ENCODE measurements around the gene ESRP2.

The ESRP2 gene

DNA sequence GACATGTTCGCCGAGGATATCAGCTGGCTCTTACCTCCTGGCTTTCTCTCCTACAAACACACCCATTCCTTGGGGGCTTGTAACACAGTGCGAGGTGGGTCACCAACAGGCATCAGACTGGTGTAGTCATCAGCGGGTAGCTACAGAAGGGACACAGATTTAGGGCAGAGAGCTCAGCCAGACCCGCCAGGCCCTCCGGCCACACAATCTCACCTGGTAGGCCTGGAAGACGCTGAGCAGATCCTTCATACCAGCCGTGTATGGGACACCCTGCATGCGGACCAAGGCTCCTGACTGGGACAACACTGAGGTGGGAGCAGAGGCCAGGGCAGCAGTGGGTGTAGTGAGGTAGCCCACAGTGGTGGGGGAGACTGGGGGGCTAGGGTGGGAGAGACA is 5.8 kb downstream of the ESRP2 start:
- Histone ChIP-seq H3K9me3 (ENCODE audit: control insufficient read depth, low read length) (no peaks in the 10 kb centered on the region), H3K4me2 (ENCODE audit: low read length) (no peak overlapping the region), H3K4me1 (peaks cover 24% of the 10 kb centered on the region), H3K27me3 (ENCODE audit: control insufficient read depth, insufficient read depth, low read length) (no peaks in the 10 kb centered on the region), H3K79me2 (peaks cover 3% of the 10 kb centered on the region), H3K36me3 (ENCODE audit: control insufficient read depth, insufficient read depth, low read length) (no peaks in the 10 kb centered on the region), H3K4me3 (ENCODE audit: low read depth, low read length) (no peak overlapping the region), H3K9ac (no peak overlapping the region), H2AFZ (no peak overlapping the region), H3K27ac (no peak overlapping the region)
- TF ChIP-seq, protein P1, sequence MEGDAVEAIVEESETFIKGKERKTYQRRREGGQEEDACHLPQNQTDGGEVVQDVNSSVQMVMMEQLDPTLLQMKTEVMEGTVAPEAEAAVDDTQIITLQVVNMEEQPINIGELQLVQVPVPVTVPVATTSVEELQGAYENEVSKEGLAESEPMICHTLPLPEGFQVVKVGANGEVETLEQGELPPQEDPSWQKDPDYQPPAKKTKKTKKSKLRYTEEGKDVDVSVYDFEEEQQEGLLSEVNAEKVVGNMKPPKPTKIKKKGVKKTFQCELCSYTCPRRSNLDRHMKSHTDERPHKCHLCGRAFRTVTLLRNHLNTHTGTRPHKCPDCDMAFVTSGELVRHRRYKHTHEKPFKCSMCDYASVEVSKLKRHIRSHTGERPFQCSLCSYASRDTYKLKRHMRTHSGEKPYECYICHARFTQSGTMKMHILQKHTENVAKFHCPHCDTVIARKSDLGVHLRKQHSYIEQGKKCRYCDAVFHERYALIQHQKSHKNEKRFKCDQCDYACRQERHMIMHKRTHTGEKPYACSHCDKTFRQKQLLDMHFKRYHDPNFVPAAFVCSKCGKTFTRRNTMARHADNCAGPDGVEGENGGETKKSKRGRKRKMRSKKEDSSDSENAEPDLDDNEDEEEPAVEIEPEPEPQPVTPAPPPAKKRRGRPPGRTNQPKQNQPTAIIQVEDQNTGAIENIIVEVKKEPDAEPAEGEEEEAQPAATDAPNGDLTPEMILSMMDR (IDR thresholded peaks at IDR 0.05): no peak

DNA sequence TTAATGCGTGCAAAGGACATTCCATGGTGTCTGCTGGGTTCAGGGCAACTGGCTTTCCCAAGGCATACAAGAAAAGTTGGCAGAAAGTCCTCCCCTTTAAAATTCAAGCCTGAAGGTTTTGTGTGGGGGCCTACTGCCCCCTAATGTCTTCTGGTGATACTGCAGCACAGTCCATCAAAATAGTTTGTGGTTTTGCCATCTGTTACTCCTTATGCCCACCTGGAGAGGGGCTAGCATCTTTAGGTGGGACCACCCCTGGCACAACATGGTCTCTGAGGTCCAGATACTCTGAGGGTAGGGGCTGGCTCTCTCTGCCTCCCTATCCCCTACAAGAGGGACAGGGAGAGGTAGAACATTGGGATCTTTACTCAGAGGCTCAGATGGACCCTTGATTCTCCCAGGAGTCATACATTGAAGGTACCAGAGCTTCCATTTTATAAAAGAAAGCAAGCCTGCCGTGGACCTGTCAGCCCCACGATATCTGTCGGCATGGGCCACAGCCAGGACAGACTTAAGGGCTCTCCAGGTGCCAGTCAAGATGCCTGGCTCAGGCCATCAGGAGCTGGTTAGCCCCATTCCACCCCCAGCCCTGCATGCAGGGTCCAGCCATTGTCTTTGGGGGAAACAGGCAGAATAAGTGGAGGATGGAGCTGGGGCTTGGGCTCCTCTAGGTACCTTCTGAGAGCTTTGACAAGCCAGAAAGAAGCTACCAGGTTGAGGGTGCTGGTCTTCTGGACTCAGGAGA is 6.3 kb downstream of the ESRP2 start:
- Histone ChIP-seq H3K27me3 (ENCODE audit: control insufficient read depth, insufficient read depth, low read length) (no peaks in the 10 kb centered on the region), H2AFZ (no peak overlapping the region), H3K4me1 (peaks cover 21% of the 10 kb centered on the region), H3K9me3 (ENCODE audit: control insufficient read depth, low read length) (no peaks in the 10 kb centered on the region), H3K79me2 (peaks cover 3% of the 10 kb centered on the region), H3K9ac (no peak overlapping the region), H3K36me3 (ENCODE audit: control insufficient read depth, insufficient read depth, low read length) (no peaks in the 10 kb centered on the region), H3K4me3 (ENCODE audit: low read depth, low read length) (no peak overlapping the region), H3K27ac (no peak overlapping the region), H3K4me2 (ENCODE audit: low read length) (peak overlapping the region; percentile 19)
- TF ChIP-seq, protein P1 (IDR thresholded peaks at IDR 0.05): peak; percentile 91

DNA sequence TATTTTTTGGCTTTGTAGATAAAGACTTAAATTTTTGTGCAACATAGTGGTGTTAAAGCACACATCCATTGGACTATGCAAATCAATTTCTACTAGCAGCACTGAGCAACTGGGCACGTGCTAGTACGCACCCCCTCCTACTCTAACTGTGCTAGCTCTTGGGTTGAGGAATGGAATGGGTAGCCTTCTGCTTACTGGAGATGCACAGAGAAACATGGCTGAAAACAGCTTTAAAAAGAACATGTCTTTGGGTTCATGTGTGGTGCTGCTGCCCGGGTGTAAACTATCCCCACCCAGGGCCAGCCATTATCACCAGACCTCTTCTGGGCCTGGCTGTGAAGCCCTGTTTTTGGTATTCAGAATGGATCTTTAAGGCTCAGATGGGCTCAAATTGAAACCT is 7.3 kb downstream of the ESRP2 start:
- peak overlapping the region; percentile 19 for H3K4me2 ChIP-seq (ENCODE audit: low read length)
- no peak overlapping the region for H3K4me3 ChIP-seq (ENCODE audit: low read depth, low read length)
- no peaks in the 10 kb centered on the region for H3K27me3 ChIP-seq (ENCODE audit: control insufficient read depth, insufficient read depth, low read length)
- peaks cover 3% of the 10 kb centered on the region for H3K79me2 ChIP-seq
- no peak overlapping the region for H3K27ac ChIP-seq
- H3K9ac ChIP-seq: no peak overlapping the region
- H3K4me1 ChIP-seq: peaks cover 13% of the 10 kb centered on the region
- H3K9me3 ChIP-seq (ENCODE audit: control insufficient read depth, low read length): no peaks in the 10 kb centered on the region
- no peak overlapping the region for H2AFZ ChIP-seq
- H3K36me3 ChIP-seq (ENCODE audit: control insufficient read depth, insufficient read depth, low read length): no peaks in the 10 kb centered on the region
- TF ChIP-seq, protein P1 (IDR thresholded peaks at IDR 0.05): no peak

DNA sequence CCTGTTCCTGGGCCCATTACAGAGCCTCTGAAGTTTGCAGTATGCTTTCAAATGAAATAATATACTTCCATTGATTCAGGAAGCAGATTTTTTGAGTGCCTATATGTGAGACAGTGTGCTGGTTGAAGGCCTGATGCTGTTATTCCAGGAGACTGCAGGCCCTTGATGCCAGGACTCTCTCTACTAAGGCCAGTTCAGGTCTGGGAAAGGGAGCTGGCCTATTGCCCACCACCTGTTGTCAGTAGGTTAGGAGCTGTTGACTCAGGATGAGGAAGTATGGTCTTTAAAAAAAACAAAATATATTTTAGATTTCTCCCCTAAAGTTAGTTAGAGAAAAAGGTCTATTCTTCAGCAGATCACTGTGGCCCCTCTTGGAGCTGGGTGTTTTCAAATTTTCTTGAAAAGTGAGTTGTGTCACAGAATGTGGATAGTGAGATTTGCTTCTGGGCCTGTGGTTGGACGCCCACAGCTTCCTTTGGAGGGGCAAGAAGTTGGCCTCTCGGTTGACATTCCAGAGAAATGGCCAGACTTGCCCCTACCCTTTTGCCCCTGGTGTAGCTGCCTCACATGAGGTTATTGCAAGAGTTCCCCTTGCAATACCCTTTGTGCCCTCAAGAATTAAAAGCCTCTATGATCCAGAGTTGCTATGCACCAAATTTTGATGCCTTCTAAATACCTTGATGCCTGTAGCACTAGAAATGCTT is 7.9 kb downstream of the ESRP2 start:
- Histone ChIP-seq H3K9me3 (ENCODE audit: control insufficient read depth, low read length) (no peaks in the 10 kb centered on the region), H3K79me2 (peaks cover 3% of the 10 kb centered on the region), H3K4me3 (ENCODE audit: low read depth, low read length) (no peak overlapping the region), H3K4me1 (peaks cover 8% of the 10 kb centered on the region), H3K9ac (no peak overlapping the region), H3K27ac (no peak overlapping the region), H3K36me3 (ENCODE audit: control insufficient read depth, insufficient read depth, low read length) (no peaks in the 10 kb centered on the region), H2AFZ (no peak overlapping the region), H3K27me3 (ENCODE audit: control insufficient read depth, insufficient read depth, low read length) (no peaks in the 10 kb centered on the region), H3K4me2 (ENCODE audit: low read length) (no peak overlapping the region)
- TF ChIP-seq, protein P1 (IDR thresholded peaks at IDR 0.05): no peak

Measured in parathyroid adenoma (tissue), 2 donors.